GM12801 (cell line): ENCODE data around the gene ANKS1B.

Experiments used
- CTCF ChIP-seq: IDR thresholded peaks from one replicate; pipeline ENCODE4 v1.5.1; 2011; ENCODE audit warnings: control low read depth; ENCODE audit not compliant: insufficient read length; ENCODE audit errors: extremely low read depth

Gene ANKS1B

DNA sequence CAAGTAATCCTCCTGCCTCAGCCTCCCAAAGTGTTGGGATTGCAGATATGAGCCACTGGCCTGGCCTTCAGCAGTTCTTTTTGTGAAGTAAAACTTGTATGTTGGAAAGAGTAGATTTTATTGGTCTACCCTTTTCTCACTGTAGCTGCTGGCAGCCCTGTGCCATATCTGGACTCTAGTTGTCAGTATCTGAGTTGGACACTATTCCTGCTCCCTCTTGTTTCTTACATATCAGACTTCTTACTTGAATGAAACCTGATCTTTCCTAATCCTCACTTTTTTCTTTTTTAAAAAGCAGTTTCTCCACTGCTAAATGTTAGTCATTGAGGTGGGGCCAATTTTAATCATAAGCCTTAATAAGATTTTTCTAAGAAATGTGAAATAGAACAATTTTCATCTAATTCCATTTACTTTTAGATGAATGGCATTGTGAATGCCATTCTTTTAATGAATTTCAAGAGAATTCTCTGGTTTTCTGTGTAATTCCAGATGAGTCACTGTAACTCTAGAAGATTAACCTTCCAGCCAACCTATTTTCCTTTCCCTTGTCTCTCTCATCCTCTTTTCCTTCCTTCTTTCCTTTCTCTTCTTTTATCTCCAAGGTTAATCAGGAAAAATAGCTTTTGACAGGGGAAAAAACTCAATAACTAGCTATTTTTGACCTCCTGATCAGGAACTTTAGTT is 1250.9 kb downstream of the ANKS1B start:
- no peak for TF ChIP-seq CTCF

- no peak for TF ChIP-seq CTCF
These were observed 1254.3 kb downstream of the ANKS1B start for GRCh38 chr12:98730412-98730811.

DNA sequence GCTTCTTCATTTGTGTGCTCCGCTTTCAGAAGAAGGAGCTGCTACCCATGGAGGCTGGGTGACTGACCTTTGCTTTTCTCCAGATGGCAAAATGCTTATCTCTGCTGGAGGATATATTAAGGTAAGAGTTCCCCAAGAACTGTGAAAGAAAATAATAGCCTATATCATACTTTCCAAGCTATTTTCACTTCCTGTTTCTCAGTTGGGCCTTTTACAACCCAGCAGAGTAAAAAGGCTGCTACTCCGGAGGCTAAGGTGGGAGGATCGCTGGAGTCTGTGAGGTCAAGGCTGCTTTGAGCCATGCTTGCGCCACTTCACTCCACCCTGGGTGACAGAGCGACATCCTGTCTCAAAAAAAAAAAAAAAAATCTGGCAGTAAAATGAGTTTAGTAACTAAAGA is 1257.5 kb downstream of the ANKS1B start:
- TF ChIP-seq CTCF = no peak

DNA sequence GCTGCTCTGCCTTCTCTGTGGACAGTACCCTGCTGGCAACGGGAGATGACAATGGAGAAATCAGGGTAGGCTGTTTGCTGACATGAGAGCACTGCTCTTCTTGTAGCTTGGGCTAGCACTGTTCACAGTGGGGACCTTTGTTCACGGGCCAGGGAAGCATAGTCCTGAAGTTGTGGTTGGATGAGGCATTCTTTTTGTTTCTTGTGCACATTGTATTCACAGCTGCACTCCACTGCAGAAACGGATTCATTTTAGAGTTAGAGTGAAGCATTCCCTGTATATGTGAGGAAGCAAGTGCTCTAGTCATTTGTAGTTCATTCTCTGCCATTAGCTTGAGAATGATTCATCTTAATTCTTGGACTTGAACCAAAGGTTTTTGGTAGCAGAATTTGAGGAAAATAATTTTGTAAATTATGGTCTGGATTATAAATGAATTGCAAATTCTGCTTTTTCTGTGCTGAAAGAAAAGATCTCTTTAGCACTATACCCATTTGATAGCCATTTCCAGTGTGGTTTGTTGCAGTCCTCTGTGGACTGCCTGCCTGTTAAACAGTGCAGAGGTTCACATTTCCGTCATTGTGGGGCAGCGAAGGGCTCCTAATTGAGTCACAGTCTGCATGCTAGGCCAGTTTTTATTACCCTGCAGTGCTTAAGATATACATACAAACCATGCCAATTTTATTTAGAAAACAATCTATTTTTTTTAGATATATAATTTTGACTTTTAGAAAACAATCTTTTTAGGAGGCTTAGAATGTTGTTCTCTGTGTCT is 1259.1 kb downstream of the ANKS1B start:
- TF ChIP-seq CTCF = no peak

DNA sequence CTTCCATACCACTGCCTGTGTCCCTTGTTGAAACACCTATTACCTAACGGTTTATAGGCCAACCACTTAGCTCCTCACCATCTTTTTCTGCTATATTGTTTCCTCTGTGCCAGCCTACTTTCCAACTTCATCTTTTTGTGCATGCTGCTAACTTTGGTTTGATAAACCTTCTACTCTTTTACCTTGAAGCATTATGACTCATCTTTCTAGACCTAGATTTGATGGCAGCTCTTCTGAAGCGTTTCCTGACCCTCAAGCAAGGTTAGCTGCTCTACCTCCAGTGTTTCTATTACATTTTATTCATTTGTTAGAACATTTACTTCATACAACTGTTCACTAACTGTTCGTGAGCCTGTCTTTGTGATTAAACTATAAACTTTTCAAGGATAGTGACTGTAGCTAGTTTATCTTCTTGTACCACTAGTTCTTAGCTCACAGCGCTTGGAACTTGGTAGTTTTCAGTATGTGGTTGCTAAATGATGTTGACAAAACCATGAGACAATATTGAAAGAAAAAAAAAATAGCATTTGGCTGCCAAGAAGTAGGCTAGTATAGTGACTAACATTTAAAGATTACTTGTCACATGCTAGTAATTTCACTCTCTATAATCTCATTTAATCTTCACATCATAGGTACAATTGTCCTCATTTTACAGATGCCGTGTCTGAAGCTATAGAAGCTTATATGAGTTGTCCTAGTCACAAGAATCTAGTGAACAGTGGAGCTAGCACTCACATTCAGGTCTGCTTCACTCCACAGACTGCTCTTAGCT is 1260.2 kb downstream of the ANKS1B start:
- TF ChIP-seq CTCF = no peak

- TF ChIP-seq CTCF = no peak
These were observed 1263.5 kb downstream of the ANKS1B start for GRCh38 chr12:98721204-98721702.
